Right ventricle myocardium inferior (tissue), 1 donor: ENCODE measurements around the gene OR7G3. TPM values are rescaled to one million over a fixed set of nuclear protein-coding genes. Genes with fewer than 3 reads are reported as not detected.

Source experiments
- ATAC-seq: fragments of 200-7000 bp; cut with Tn5 transposase; one replicate; pipeline ENCODE4 v1.9.1; 2020; ENCODE audit warnings: mild to moderate bottlenecking, moderate library complexity
- DNase-seq: peaks from one replicate; pipeline ENCODE4 v3.0.0; 2021; ENCODE audit errors: missing footprints
- intact Hi-C: fragments of 100-400 bp; cut with DNase I; formaldehyde crosslinking; loops from one replicate; pipeline ENCODE4 v1.11.0; 2022
- total RNA-seq: library from RNA; stranded (reverse); fragmentation: NEBNext Ultra II Directional; extraction: Animal tissue kit (Norgen Biotek cat#: 25700); gene quantifications from one replicate; pipeline ENCODE4 v1.2.1, GENCODE V29; 2021
- donor health status: DM: no; HTN: yes; CAD: no; lungs with severe emphysema.

Gene OR7G3
- total RNA-seq, 1 donor from 2014 or later, result not detected

DNA sequence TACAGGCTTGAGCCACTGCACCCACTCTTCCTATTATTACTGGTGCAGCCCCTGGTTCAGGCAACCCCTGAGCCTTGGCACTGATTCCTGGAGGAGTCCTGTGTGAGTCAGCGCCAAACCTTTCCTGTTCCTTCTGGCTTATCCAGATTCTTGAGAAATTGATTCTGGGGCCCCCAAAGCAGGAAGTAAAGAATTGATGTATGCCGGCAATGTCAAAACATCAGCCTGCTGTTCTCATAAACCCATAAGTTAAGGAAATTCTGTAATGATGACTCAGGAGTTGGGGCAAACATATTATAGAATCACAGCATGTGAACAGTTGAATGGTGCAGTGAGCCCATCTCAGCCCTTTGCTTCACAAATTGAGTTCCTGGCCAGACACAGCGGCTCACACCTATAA lies 1.4 kb upstream of the OR7G3 start:
- intact Hi-C loops, result no loop called here
- DNase-seq (no peak), ATAC-seq (no peak)

GRCh38 chr19:9116547-9116946 lies 10.2 kb downstream of the OR7G3 start:
- intact Hi-C loops, result no loop called here
- ATAC-seq (no peak), DNase-seq (no peak)

- intact Hi-C loops, result no loop called here
- ATAC-seq (no peak), DNase-seq (no peak)
These were observed 11.4 kb downstream of the OR7G3 start, which contains the start of gene OR7G1 for GRCh38 chr19:9115307-9115813. OR7G1 (minus strand) TSS chr19:9115763; CDS start chr19:9115763, 0 bp downstream.

DNA sequence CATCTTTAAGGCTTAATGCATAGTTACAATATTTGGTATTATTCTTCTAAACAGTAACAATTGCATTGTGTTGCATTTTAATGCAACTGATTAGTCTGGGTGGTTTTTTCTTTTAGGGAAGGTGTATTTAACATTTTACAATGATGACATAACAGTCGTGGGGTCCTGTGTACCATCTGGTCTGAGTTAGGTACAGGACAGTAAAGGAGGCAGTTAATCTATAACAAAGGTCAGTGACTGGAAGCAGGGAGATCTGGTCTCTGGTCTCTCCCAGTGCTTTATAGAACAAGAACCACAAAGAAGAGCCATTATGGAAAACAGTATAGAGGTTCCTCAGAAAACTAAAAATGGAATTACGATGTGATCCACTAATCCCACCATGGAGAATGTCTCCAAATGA lies 16.8 kb downstream of the OR7G3 start:
- no peak for ATAC-seq
- intact Hi-C loops, result no loop called here
- no peak for DNase-seq

DNA sequence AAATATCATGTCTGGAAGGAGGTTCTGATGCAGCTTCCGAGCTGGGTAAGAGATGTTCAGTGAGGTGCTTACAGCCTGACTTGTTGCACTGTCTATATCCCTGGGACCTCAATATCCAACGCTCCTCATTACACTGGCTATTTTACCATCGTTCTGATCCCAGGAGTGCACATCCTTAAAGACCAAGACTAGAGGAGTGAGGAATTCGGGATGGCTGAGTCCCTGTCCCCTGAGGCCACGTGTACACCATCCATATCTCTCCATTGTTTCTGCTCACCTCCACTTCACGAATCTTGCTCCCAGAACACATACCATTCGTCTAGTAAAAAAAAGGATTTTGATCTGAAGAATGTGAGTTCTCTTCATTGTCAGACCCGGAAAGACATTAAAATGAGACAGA lies 19.4 kb downstream of the OR7G3 start, which contains the start of gene OR7G2:
OR7G2 (minus strand) TSS at position 101 of the 400 bp plus-strand sequence. CDS start 4,232 bp downstream, outside the sequence.
- ATAC-seq (no peak), DNase-seq (no peak)
- intact Hi-C loops, result no loop called here

DNA sequence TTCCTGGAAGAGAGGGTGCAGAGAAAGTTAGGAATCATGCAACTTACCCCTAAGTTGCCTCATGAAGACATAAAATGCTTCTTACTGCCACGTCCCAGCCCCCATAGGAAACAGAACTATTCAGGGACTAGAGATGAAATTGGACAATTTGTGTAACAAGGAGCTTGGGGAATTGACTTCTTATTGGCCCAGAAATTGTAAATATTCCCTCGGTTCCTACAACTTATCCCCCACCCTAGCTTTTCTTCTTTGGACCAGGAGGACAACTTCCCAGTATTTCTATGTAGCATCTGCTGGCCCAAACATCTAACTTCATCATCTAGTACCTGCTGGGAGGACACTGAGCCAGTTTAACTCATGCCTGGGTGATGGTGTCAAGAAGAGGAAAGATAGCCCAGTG lies 40.0 kb downstream of the OR7G3 start, which contains the start of gene OR1M1:
OR1M1 (plus strand) TSS at position 301 of the 400 bp plus-strand sequence. CDS start 6,184 bp downstream, outside the sequence.
- ATAC-seq, result no peak
- DNase-seq, result no peak
- intact Hi-C loops, result no loop called here

DNA sequence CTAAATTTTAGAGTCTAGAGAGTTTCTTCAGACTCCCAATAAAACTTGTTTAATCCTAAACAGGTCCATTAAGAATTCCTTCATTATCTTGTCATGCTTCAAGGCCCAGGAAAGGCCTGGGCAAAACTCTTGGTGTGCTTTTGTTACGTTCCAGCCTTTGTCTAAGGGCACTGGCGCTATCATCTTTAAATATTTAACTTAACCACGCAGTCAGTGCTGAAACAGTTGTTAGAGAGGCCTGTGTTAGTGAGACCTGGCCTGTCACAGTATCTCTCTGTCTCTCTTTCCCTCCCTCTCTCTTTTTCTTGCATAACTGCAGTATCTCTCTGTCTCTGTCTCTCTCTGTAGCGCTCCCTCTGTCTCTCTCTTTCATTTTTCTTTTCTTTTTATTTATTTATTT lies 48.1 kb downstream of the OR7G3 start:
- DNase-seq (no peak), ATAC-seq (no peak)
- intact Hi-C loops, result no loop called here

GRCh38 chr19:9076901-9077300 lies 49.8 kb downstream of the OR7G3 start:
- DNase-seq (no peak), ATAC-seq (no peak)
- intact Hi-C loops, result no loop called here

Other genes with a start within 250 kb of the OR7G3 start
- 0.05 TPM for gene MUC16, start 116.5 kb downstream of the OR7G3 start, total RNA-seq
- not detected for gene OR1M1, start 39.9 kb downstream of the OR7G3 start, total RNA-seq
- gene OR7G2, start 19.5 kb downstream of the OR7G3 start, total RNA-seq, result not detected
- not detected for gene OR7G1, start 11.2 kb downstream of the OR7G3 start, total RNA-seq
- 14.7 TPM for gene ZNF317, start 13.4 kb upstream of the OR7G3 start, total RNA-seq
- 0.08 TPM for gene OR7D2, start 52.0 kb upstream of the OR7G3 start, total RNA-seq
- not detected for gene OR7D4, start 92.6 kb upstream of the OR7G3 start, total RNA-seq
- not detected for gene OR7E24, start 124.0 kb upstream of the OR7G3 start, total RNA-seq
- gene ZNF699, start 182.9 kb upstream of the OR7G3 start, total RNA-seq, result 3.5 TPM
- 16.6 TPM for gene ZNF559, start 197.2 kb upstream of the OR7G3 start, total RNA-seq
- gene ZNF177, start 236.1 kb upstream of the OR7G3 start, total RNA-seq, result 2.3 TPM